NCI-H748 (cell line): ENCODE results near the gene PLEKHB2.
"Not testable (repeated sequence)": the region's sequence is repeated elsewhere in the genome, so short reads cannot be mapped to it uniquely, and the experiment has no call there.

Experiments used
- DNase-seq: peaks from one replicate; lab custom pipeline; 2025; ENCODE audit not compliant: unreplicated experiment; lab: John Stamatoyannopoulos, UW

The PLEKHB2 gene

DNA sequence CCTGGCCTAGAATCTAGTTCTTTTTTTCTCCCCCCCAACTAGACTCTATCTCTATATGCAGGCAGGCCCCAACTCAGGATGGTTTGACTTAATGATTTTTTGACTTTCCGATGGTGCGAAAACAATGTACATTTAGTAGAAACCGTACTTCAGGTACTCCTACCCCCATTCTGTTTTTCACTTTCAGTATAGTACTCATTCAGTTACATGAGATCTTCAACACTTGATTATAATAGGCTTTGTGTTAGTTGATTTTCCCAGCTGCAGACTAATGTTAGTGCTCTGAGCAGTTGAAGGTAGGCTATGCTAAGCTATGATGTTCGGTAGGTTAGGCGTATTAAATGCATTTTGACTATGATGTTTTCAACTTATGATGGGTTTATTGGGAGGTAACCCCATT is 37.7 kb downstream of the PLEKHB2 start:
- no peak for DNase-seq

DNA sequence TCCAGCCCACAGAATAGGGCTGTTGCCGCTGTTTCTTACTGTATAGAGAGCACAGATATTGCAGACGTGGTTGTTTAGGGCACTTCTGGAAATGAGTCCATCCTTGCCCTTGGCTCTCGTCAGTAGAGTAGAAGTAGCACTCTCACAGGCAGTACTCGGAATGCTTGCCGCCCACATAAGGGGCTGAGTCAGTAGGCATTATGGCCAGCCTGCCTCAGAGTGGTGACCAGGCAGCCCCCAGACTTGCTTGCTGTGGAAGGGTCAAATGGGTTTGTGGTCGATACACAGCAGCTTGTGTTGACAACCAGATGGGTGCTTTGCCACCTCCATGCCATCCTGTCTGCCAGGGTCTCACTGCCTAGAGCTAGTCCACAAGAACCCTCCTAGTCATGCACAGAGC is 38.7 kb downstream of the PLEKHB2 start:
- DNase-seq = no peak

DNA sequence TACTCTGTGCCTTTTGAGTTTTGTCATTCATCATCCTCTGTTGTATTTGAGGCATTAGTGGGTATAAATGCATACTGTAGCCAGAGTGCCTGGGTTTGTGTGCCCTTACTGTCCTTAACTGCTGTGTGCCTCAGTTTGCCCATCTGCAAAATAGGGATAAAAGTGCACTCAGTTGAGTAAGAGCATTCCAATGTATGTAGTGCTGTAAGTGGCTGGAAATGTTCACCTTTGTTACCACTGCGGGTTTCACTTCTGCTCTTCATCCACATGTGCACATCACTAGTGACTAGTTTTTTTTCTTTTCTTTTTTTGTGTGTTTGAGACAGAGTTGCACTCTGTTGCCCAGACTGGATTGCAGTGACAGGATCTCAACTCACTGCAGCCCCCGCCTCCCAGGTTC is 39.9 kb downstream of the PLEKHB2 start:
- DNase-seq = no peak

DNA sequence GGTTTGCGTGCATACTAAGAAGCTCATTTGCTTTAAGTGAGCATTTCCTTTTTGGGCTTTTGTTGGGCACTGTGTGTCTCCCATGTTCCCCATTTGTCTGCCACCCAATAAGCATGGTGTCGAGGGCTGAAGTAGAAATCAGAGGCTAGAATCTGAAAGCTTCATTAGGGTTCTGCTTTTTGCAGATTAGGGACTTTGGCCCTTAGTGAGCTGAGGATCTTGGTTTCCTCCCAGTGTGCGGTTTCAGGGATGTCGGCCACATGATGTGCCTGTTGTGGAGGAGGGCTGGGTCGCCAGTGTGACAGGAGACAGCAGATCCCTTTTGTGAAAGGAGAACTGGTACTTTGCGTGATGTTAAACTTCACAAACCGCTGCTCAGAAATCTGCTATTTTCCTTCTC is 41.1 kb downstream of the PLEKHB2 start:
- DNase-seq = no peak

DNA sequence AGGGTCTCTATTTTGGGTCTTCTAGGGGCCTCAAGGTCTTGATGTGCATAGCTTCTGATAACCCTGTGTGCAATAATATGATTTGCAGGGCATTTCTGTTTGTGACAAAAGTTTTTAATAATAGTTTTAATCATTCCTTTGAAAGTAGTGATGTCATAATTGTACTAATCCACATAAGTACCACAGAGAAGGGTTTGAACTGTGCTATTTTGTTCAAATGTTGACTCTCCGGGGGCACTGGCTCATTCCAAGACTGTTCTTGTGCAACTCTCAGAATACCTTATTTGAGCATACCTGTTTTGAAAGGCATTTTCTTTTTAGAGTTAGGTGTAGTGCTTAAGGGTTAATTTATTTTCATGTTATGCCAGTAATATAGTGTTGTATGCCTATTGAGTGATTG is 41.6 kb downstream of the PLEKHB2 start:
- DNase-seq = no peak

DNA sequence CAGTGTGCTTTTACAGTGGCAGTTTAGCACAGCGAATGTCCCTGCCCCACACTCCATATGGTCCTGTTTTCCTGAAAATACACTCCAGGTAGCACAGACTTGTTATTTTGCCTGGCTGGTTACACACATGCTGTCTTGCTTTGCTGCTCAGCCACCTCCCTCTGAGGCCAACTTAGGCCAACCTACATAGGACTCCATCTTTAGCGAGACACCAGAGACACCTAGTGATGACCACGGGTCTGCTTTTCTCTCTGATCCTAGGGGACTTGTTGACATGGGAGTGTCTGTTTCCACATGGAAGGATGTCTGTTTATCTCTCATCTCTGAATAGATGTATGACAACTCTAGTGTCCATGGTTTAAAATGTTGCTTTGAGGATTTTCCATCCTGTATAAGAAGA is 43.3 kb downstream of the PLEKHB2 start:
- DNase-seq = peak; percentile 10

DNA sequence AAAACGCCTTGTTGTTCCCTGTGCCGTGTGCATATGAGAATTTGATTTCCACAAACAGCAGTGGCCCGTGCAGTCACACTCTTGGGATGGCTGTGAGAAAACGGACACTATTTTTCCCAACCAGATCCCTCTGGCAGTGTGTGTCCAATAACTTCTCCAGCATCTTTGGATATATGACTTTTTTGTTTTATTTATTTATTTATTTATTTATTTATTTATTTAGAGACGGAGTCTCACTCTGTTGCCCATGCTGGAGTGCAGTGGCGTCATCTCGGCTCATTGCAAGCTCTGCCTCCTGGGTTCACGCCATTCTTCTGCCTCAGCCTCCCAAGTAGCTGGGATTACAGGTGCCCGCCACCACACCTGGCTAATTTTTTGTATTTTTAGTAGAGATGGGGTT is 45.0 kb downstream of the PLEKHB2 start:
- DNase-seq = not testable (repeated sequence)

DNA sequence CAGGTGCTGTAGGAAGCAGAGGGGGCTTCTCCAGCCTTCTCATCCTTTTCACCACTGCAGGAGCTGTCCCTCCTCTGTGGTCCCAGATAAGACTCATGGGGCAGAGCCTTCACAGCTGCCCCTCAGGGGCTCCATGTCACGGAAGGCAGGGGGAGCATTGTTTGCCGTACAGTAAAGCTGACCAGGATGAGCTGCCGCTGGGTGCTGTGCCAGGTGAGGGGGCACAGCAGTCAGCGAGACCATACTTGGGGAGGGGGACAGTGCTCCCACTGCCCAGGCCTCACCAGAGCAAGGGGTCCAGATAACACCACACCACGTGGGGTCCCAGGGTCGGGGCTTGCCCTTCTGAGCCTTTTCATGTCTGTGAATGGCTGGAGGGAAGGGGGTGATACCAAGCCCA is 46.3 kb downstream of the PLEKHB2 start:
- no peak for DNase-seq

DNA sequence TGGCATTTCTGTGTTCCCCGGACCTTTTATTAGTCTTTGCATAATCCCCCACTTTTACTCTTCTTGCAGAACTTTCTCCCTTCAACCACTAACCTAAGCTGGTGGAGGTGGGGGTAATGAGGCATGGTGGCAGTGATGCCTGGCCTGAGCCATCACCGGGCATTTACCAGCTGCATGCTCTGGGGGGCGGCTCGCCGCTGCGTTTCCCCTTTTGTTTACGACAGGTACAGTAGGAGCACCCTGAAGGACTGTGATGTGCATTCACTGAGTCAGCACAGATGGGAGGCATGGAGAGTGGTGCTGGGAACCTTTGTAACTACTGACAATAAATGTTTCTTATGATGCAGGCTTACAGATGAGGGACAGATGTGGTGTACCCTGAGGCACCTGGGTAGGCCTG is 46.9 kb downstream of the PLEKHB2 start:
- DNase-seq = no peak

DNA sequence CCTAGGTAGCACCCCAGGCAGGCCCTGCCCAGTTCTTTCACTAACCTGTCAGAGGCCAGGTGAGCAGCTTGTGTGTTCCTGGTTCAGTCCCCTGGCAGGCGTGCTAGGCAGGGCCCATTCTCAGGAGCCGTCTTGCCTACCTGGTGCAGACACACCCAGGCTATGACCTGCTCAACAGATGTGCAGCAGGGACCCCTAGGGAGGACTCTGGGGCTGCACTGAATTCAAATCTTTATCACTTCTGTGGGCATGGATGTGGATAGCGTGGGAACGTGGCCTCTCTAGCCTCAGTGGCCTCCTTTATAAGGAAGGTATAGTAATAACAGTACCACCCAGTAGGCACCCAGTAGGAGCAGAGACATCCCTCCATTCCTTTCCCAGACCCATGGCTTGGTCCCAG is 48.4 kb downstream of the PLEKHB2 start:
- no peak for DNase-seq

DNA sequence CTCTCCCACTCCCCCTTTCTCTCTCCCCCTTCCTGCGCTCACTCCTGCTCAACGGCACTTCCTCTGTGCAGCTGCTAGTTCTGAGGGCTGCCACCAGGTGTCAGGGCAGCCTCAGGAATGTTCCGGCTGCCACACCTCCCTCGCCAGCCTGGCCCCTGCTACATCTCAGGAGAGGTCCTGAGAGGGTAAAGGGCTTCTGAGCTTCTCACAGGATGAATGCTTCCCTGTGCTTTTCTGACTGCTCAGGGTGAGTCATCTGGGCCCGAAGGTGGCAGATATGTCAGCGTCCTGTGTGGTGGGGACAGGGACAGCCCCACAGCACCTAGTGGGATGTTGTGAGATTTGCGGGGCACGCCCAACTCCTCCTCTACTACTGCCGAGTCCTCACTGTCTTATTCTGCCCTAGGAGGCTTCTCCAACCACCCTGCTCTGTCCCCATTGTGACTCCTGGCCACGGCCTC is 49.0 kb downstream of the PLEKHB2 start:
- DNase-seq = peak; percentile 59

DNA sequence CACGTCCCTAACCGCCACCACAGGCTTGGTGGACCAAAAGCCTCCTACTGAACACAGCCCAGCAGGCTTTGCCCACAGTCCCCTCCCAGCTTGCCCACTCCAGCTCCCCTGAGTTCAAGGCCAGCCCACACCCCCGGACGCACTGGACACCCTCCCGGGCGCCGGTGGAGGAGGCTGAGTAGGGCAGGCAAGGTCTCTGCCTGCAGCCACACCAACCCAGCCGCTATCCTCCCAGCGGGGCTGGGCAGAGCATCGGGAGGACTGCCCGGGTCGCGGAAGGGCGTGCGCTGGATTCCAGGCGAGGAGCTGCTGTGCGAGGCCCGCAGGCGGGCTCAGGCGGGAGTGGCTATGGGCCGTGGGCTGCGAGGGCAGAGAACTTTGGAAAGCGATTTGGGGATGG is 49.5 kb downstream of the PLEKHB2 start:
- no peak for DNase-seq

DNA sequence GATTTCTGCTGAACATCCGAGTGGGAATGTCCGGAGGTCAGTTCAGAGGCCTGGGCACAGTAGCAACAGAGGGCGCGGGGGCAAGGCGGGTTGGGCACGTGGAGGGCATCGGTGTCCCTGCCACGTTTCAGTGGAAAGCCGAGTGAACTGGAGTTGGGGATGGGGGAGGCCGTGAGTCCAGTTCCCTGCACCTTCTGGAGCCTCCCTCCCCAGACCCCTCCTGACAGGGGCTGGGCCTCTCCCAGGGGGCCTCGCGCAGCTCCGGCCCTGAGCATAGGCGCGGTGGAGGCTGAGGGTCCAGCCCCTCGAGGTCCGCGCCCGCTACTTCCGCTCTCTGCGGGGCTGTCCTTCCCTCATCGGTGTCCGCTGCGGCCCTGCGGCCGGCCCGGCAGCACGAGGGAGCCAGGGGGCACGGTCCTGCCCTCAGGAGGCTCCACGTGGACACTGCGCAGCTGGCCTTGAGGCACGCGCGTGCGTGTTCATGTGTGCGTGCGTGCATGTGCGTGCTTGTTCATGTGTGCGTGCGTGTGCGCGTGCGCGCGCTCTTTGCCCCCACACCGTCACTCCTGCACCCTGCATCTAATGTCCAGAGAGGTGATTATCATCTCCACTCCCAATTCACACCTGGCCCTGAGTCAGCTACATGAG is 50.2 kb downstream of the PLEKHB2 start:
- DNase-seq = no peak

DNA sequence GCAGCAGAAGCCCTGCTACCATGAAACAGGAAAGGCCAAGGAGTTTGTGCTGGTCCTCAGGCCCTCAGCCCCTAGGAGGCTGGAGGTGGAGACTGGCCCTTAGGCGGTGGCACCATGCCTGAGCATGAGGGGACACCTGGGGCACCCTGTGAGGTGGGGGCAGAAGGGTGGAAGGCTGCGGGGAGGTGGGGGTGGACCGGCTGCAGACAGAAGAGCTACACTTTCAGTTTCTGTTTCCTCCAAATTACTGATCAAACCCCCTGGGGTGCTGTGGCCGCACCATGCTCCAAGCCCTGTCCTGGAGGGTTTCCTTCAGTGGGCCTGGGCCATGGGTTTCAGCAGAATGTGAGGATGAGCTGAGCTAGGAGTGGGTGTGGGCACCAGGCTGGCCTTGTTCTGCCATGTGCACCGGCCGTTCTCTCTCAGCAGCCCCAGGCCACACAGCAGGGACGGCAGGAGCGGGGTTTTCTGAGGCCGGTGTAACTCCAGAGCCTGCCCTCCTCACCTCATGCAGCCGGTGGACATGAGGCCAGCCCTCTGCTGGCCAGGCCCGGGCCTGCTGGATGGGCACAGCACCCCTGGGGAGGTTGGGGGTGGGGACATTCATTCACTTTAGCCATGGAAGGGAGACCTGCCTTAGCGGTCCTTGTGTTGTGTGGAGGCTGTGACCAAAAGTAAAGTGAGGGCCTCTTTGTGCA is 51.5 kb downstream of the PLEKHB2 start:
- DNase-seq = no peak

DNA sequence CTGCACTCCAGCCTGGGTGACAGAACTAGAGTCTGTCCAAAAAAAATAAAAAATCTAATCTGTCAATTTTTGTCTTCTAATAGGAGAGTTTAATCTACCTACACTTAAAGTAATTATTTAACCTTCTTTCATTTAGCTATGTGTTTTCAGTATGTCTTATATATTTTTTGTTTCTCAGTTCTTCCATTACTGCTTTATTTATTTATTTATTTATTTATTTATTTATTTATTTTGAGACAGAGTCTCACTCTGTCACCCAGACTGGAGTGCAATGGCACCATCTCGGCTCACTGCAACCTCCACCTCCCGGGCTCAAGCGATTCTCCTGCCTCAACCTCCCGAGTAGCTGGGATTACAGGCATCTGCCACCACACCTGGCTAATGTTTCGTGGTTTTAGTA is 60.4 kb downstream of the PLEKHB2 start:
- not testable (repeated sequence) for DNase-seq

DNA sequence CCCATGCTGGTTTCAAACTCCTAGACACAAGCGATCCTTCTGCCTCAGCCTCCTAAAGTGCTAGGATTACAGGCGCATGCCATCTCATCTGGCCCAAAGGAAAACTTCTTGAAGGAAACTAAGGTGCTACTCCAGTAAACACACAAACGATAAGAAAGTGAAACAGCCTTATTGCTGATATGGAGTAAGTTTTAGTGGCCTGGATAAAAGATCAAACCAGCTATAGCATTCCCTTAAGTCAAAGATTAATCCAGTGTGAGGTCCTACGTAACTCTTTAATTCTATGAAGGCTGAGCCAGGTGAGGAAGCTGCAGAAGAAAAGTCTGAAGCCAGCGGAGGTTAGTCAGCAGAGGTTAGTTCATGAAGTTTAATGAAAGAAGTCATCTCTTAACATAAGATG is 63.4 kb downstream of the PLEKHB2 start:
- DNase-seq = no peak

DNA sequence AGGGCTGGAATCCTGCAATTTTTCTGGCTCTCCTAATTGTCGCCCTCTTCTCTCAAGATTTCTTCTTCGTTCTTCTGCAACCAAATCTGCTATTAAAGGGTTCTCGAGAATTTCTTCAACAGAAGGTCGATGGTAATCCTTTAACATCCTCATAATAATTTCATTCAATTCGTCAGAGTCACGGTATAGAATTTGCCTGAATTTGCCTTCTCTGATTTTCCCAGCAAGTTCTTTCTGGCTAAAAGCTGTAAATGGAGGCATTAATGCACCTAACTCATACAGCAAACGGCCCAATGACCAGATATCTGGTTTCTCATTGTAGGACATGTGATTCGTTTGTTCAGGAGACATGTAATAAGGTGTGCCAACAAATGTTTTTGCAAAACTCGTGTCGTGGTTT is 72.9 kb downstream of the PLEKHB2 start:
- not testable (repeated sequence) for DNase-seq

DNA sequence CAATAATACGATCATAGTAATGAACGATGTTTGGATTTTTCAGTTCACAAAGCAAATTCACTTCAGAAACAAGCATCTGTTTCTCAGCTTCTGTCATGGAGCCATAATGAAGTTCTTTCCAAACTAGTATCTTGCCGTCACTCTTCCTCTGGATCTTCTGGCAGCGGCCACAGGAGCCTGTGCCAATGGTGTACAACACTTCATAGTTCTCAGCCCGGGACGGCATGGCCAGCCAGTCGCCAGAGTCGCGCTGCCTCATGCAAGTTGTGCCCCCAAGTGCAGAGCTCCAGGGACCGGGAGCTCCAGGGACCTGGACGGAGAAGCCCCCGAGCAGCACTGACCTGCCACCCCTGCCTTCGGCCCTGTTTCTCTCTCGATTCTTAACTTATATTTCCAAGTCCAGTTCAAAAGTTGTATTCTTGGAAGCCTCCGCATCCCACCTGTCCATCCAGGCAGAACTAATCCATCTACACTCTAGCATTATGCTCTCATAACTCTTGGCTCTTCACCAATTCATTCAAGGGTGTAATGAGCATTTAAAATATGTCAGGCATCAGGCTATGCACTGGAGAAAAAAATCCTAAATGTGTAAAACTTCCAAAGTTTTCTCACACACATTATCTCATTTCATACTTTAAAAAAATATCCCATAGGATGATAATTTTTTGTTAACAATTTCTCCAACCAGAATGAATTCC is 73.7 kb downstream of the PLEKHB2 start:
- not testable (repeated sequence) for DNase-seq

DNA sequence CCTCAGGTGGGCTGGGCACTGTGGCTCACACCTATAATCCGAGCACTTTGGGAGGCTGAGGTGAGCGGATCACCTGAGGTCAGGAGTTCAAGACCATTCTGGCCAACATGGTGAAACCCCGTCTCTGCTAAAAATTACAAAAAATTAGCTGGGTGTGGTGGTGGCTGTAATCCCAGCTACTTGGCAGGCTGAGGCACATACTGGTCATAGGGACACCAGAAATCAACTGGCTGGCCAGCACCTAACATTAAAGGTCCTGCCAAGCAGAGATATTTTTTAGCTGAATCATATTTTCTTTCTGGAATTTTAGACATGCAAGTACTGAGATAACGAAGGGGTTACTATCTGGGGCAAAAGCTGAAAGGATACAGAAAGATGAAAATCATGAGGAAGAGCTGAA is 76.3 kb downstream of the PLEKHB2 start:
- DNase-seq = not testable (repeated sequence)

DNA sequence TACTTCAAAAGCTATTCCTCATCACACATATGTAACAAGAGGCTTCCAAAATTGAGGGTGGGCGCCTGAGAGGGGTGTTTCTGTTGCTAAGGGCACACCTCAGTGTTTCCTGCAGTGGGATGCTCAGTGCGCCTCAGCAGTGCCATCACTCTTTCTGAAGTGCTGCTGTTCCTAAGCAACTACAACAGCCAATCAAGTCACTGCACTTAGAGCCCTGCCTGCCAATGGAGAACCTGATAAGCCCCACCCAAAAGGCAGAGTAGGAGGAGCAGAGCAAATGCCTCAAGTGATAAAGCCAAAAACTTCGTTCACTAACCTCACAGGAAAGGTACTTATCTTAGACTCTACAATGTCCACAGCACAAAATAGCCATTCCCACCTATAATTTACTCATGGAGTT is 88.3 kb downstream of the PLEKHB2 start:
- not testable (repeated sequence) for DNase-seq

DNA sequence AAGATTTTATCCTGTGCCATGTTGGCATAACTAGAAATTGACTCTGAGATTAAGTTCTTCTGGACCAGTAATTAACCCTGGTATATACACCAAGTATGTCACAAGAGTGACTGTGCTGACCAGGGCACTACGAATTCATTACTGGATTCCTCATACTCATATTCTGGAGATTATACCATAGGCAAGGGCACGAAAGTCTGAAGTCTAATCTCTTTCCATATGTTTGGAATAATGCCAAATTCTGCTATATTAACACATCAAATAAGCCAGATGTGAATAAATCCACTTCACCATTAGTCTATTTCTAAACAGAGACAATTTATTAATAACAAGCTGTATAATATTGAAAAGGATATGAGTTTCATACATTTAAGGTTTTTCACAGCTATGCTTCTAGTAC is 91.0 kb downstream of the PLEKHB2 start:
- DNase-seq = not testable (repeated sequence)
